ENCODE data around the gene TUT7.

The TUT7 gene

DNA sequence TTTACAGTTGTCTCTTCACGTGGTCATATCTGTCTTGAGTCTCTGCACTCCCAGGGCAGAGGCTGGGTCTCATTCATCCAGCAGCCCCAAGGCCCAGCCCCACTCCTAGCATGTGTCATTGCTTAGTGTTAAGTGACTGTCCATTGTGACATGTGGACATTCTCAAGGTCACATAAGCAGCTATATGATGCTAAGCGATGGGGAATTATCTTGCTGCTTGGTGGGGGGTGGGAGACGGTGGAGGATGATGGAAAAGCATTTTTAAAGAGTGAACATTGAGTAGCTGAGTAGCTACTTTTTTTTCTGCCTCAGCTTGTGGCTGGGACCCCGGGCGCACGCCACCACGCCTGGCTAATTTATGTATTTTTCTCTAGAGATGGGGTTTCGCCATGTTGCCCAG, 94.7 kb downstream of the TUT7 start, which contains the start of gene C9orf153:
Gene C9orf153, minus strand, starts transcription at position 101 of the 400 bp plus-strand sequence. CDS start 30,054 bp downstream, outside the sequence.
- TF ChIP-seq FOXP2 (optimal IDR thresholded peaks at IDR 0.05; ENCODE audit: borderline replicate concordance, extremely low read depth, extremely low read length, insufficient read depth) (no peak), SIN3A (IDR thresholded peaks at IDR 0.05; ENCODE audit: borderline replicate concordance, insufficient read depth, low read length) (no peak), POLR2AphosphoS5 (IDR thresholded peaks at IDR 0.05; ENCODE audit: low read depth, low read length) (no peak), TAF1 (IDR thresholded peaks at IDR 0.05; ENCODE audit: borderline replicate concordance, insufficient read depth, low read length) (no peak)
- TF ChIP-seq, protein P1, sequence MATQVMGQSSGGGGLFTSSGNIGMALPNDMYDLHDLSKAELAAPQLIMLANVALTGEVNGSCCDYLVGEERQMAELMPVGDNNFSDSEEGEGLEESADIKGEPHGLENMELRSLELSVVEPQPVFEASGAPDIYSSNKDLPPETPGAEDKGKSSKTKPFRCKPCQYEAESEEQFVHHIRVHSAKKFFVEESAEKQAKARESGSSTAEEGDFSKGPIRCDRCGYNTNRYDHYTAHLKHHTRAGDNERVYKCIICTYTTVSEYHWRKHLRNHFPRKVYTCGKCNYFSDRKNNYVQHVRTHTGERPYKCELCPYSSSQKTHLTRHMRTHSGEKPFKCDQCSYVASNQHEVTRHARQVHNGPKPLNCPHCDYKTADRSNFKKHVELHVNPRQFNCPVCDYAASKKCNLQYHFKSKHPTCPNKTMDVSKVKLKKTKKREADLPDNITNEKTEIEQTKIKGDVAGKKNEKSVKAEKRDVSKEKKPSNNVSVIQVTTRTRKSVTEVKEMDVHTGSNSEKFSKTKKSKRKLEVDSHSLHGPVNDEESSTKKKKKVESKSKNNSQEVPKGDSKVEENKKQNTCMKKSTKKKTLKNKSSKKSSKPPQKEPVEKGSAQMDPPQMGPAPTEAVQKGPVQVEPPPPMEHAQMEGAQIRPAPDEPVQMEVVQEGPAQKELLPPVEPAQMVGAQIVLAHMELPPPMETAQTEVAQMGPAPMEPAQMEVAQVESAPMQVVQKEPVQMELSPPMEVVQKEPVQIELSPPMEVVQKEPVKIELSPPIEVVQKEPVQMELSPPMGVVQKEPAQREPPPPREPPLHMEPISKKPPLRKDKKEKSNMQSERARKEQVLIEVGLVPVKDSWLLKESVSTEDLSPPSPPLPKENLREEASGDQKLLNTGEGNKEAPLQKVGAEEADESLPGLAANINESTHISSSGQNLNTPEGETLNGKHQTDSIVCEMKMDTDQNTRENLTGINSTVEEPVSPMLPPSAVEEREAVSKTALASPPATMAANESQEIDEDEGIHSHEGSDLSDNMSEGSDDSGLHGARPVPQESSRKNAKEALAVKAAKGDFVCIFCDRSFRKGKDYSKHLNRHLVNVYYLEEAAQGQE (IDR thresholded peaks at IDR 0.05; ENCODE audit: insufficient read depth in 1 of 2, low read depth in 2 of 2, low read length in 2 of 2), result no peak

DNA sequence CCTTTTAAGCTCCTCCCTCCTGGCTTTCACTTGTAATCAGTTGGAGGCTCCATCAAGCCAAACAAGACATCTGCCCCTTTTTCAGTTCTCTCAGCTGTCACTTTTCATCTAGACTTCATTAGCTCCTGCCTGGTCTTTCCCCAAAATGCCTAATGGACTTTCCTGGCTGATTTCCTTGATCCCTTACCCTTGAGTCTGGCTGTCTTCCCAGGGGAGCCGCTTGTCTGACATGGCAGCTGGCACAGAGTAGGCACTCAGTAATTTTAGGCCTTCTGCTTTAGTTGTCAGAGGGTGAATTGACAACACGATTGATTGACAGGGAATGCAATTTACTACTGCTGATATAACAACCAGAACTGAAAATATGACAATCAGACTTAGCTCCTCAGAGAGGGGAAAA, 96.8 kb downstream of the TUT7 start:
- TF ChIP-seq TAF1 (IDR thresholded peaks at IDR 0.05; ENCODE audit: borderline replicate concordance, insufficient read depth, low read length) (no peak), SIN3A (IDR thresholded peaks at IDR 0.05; ENCODE audit: borderline replicate concordance, insufficient read depth, low read length) (no peak), POLR2AphosphoS5 (IDR thresholded peaks at IDR 0.05; ENCODE audit: low read depth, low read length) (no peak), FOXP2 (optimal IDR thresholded peaks at IDR 0.05; ENCODE audit: borderline replicate concordance, extremely low read depth, extremely low read length, insufficient read depth) (no peak)
- TF ChIP-seq, protein P1 (IDR thresholded peaks at IDR 0.05; ENCODE audit: insufficient read depth in 1 of 2, low read depth in 2 of 2, low read length in 2 of 2), result no peak

DNA sequence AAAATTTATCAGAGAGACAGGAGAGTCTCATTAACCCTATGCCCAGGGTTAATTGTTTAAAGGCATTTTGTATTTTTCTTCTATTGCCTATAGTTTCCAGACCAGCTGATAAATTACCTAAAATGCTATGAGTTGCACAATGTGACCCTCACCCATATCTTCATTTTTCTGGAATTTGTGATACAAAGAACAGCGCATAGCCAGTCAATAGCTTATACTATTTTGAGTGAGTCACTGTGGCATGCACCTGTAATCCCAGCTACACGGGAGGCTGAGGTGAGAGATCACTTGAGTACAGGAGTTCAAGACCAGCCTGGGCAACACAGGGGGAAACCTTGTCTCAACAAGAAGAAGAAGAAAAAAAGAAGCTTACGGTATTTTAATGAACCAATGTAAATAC, 97.6 kb downstream of the TUT7 start:
- TF ChIP-seq, protein P1 (IDR thresholded peaks at IDR 0.05; ENCODE audit: insufficient read depth in 1 of 2, low read depth in 2 of 2, low read length in 2 of 2), result no peak
- no peak for TF ChIP-seq TAF1 (IDR thresholded peaks at IDR 0.05; ENCODE audit: borderline replicate concordance, insufficient read depth, low read length)
- TF ChIP-seq POLR2AphosphoS5 (IDR thresholded peaks at IDR 0.05; ENCODE audit: low read depth, low read length), result no peak
- no peak for TF ChIP-seq FOXP2 (optimal IDR thresholded peaks at IDR 0.05; ENCODE audit: borderline replicate concordance, extremely low read depth, extremely low read length, insufficient read depth)
- TF ChIP-seq SIN3A (IDR thresholded peaks at IDR 0.05; ENCODE audit: borderline replicate concordance, insufficient read depth, low read length), result no peak

DNA sequence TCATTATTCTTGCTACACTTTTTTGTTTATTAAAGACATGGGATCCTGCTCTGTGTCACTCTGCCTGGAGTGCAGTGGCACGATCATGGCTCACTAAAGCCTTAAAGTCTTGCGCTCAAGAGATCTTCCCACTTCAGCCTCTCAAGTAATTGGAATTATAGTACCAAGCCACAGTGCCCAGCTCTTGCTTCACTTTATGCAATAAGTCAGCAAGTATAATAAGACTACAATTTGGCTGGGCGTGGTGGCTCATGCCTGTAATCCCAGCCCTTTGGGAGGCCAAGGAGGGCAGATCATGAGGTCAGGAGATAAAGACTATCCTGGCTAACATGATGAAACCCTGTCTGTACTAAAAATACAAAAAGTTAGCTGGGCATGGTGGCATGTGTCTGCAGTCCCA, 100.6 kb downstream of the TUT7 start:
- TF ChIP-seq FOXP2 (optimal IDR thresholded peaks at IDR 0.05; ENCODE audit: borderline replicate concordance, extremely low read depth, extremely low read length, insufficient read depth) (no peak), TAF1 (IDR thresholded peaks at IDR 0.05; ENCODE audit: borderline replicate concordance, insufficient read depth, low read length) (no peak), SIN3A (IDR thresholded peaks at IDR 0.05; ENCODE audit: borderline replicate concordance, insufficient read depth, low read length) (no peak), POLR2AphosphoS5 (IDR thresholded peaks at IDR 0.05; ENCODE audit: low read depth, low read length) (no peak)
- TF ChIP-seq, protein P1 (IDR thresholded peaks at IDR 0.05; ENCODE audit: insufficient read depth in 1 of 2, low read depth in 2 of 2, low read length in 2 of 2), result no peak

DNA sequence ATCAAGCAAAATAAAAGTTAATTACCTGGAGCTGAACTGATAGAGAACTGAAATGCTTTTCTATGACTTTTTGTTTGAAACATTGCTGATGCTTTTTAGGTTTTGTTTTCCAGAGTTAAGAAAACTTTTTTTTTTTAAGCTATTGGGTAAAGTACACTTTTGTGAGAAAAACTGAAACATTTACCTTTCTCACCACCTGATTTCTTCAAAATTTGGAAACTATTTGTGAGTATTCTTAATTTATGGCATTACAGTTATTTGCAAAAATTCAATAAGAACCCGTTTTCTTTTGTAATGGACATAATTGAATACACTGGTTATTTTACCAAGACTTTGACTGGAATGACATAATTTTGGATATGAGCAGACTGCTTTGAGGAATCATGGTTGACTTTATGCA, 101.3 kb downstream of the TUT7 start:
- no peak for TF ChIP-seq SIN3A (IDR thresholded peaks at IDR 0.05; ENCODE audit: borderline replicate concordance, insufficient read depth, low read length)
- TF ChIP-seq, protein P1 (IDR thresholded peaks at IDR 0.05; ENCODE audit: insufficient read depth in 1 of 2, low read depth in 2 of 2, low read length in 2 of 2), result no peak
- TF ChIP-seq FOXP2 (optimal IDR thresholded peaks at IDR 0.05; ENCODE audit: borderline replicate concordance, extremely low read depth, extremely low read length, insufficient read depth), result no peak
- no peak for TF ChIP-seq POLR2AphosphoS5 (IDR thresholded peaks at IDR 0.05; ENCODE audit: low read depth, low read length)
- no peak for TF ChIP-seq TAF1 (IDR thresholded peaks at IDR 0.05; ENCODE audit: borderline replicate concordance, insufficient read depth, low read length)

All from PFSK-1 (cell line).